Retinal pigment epithelial cell (primary cell): ENCODE measurements around the gene SRC.

Experiments
- DNase-seq: peaks from one replicate; pipeline ENCODE4 v3.0.0-alpha.2; 2010; ENCODE audit warnings: low read depth
- H3K4me3 ChIP-seq: 2 replicates; pipeline ENCODE4 v1.5.1; 2011; ENCODE audit warnings: mild to moderate bottlenecking, low read length, control low read depth, moderate library complexity
- TF ChIP-seq, protein P1 (sequence below): conservative IDR thresholded peaks from 2 replicates; pipeline ENCODE4 v1.5.1; 2011; ENCODE audit warnings: low read depth, low read length, control low read depth, inconsistent platforms

Gene SRC

DNA sequence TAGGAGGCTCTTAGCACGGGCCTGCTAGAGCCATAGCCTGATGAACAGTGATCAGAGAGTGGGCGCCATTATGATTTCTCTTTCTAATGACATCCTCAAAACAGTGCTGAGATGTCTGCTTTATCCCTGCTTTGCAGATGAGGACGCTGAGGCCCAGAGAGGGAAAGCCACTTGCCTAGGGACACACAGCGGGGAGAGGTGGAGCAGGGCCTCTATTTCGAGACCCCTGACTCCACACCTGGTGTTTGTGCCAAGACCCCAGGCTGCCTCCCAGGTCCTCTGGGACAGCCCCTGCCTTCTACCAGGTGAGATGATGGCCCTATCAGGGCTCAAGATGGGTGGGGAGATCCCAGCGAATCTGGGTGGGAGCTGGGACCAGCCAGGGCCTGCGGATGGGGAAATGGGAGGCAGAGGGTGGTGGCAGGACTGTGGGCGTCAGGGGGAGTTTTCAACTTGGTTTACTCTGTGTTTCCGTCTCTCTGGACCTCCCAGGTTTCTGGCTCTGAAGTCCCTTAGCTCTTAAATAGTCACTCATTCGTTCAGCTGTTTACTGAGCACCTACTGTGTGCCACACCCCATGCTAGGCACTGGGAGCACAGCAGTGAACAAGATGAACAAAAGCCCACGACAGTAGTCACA is 36.7 kb downstream of the SRC start:
- DNase-seq: no peak
- TF ChIP-seq, protein P1, sequence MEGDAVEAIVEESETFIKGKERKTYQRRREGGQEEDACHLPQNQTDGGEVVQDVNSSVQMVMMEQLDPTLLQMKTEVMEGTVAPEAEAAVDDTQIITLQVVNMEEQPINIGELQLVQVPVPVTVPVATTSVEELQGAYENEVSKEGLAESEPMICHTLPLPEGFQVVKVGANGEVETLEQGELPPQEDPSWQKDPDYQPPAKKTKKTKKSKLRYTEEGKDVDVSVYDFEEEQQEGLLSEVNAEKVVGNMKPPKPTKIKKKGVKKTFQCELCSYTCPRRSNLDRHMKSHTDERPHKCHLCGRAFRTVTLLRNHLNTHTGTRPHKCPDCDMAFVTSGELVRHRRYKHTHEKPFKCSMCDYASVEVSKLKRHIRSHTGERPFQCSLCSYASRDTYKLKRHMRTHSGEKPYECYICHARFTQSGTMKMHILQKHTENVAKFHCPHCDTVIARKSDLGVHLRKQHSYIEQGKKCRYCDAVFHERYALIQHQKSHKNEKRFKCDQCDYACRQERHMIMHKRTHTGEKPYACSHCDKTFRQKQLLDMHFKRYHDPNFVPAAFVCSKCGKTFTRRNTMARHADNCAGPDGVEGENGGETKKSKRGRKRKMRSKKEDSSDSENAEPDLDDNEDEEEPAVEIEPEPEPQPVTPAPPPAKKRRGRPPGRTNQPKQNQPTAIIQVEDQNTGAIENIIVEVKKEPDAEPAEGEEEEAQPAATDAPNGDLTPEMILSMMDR: no peak
- H3K4me3 ChIP-seq: no peak overlapping the region

DNA sequence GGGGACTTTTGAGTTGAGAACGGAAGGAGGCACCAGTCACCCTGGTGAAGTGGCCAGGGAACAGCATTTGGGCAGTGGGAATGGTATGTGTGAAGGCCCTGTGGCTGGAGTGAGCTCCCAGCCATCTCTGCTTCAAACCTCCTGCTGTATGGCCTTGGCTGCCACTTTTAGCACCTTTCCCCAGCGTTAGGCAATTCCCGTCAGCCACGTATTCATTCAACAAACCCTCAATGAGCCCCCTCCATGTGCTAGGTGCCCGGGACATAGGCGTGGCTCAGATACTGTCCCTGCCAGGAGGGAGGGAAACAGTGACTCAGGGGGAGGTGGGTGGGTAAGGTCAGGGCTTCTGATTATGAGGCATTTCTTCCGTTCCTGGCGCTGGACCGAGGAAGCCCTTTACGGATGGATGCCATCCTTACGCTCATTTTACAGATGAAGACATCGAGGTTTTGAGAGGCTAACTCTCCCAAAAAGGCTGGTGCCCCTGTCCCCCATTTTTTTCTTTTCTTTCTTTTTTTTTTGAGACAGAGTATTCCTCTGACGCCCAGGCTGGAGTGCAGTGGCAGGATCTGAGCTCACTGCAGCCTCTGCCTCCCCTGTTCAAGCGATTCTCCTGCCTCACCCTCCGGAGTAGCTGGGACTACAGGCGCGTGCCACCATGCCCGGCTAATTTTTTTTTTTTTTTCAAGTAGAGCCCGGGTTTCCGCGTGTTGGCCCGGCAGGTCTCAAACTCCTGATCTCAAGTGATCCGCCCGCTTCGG is 37.5 kb downstream of the SRC start:
- TF ChIP-seq, protein P1: no peak
- peak; percentile 31 for DNase-seq
- H3K4me3 ChIP-seq: no peak overlapping the region

DNA sequence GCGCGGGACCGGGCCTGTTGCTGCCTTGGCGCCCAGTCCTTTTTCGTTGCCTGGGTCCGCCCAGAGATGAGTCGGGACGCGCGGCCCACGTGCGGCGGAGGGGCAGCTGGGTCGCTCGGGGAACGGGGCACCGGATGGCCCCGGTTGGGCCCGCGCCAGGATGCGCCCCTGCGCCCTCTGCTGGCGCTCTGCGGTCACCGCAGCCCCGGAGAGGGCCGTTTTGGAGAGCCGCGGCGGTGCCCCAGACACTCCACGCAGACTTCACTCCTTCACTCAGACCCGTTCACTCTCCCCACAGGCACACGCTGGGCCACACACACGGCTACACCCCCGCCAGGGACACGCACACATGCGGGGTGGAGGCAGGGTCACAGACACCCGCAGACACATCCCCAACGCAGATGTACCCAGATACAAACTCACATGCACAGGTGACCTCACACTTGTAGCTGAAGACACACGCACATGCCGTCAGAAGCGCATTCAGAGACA is 38.8 kb downstream of the SRC start:
- TF ChIP-seq, protein P1: peak; percentile 80
- peak overlapping the region; percentile 22 for H3K4me3 ChIP-seq
- DNase-seq: no peak

DNA sequence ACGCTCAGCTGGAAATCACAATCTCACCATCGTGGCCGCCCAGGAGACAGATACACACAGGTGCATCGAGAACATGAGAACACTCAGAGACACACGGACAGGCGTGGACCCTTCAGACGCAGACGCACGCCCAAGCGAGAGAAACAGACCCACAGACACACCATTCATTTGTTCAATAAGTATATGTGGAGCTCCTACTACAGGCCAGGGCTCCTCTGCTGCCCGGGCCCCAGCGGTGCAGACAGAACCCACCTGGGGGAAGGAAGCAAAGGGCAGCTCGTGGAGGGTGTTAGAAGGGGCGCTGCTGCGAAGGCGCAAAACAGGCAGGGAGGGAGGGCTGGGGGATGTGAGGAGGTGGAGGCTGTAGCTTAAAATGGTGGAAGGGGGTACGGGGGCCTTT is 39.2 kb downstream of the SRC start:
- no peak overlapping the region for H3K4me3 ChIP-seq
- no peak for DNase-seq

DNA sequence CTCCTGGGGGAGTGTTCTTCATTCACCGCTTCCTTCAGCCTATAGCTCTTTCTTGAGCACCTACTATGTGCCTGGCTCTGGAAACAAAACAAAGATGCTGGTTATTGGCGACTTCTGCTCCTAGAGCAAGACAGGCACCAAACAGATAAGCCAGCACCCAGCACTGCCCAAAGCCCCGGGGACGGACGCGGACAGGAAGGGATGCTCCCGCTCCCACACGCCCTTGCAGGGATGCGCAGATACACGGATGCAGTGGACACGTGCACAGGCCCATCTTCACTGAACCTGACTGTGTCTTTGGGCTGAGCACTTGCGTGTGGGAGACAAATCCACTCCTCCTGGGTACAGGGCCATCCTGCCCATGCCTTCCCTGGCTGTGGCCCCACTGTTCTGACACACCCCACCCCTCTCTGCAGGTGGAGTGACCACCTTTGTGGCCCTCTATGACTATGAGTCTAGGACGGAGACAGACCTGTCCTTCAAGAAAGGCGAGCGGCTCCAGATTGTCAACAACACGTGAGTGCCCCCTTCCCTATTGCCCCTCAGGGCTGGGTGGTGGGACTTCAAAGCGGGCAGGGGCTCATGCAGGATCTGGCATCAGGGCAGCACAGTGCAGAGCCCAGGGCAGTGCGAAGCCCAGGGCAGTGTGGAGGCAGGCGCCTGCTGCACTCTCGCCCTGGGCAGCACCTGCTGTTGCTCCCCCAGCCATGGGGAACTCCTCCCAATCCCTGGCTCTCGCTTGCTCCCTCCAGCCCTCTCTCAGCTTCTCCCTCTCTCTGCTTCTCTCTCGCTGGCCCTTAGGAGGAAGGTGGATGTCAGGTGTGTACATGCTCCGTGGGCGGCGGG is 39.9 kb downstream of the SRC start:
- DNase-seq: no peak
- TF ChIP-seq, protein P1: no peak
- no peak overlapping the region for H3K4me3 ChIP-seq

More for the DNA sequence above, 39.2 kb downstream of the SRC start:
- TF ChIP-seq, protein P1: no peak

DNA sequence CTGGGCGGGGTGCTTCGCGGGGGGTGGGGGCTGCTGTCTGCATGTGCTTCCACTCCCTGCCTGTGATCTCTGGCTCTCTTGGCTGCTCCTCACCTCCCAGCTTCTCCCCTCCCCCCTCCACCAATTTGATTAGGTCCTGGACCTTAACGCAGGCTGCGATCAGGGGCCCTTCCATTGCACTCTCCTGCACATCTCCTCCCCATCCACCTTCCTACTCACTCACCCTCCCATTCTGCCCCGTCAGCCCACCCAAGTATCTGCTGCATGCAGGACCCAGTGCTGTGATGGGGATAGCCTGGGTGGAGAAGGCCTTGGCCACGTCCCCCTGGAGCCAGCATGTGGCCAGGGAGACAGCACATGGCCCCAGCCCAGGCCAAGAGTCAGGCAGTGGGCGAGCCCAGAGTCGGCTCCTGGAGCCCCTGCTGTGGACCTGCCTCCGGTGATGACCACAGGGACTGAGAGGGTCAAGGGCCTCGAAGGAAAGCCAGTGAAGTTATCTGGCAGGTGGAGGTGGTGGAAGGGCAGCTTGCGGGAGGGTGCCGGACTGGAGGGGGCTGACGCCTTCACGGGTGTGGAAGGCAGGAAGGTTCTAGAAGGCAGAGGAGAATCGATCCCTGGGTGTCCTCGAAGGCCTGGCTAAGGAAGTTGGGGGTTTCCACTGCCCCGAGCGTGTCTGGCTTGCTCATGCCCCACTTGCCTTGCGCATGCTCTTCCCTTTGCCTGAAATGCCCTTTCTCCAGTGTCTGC is 40.7 kb downstream of the SRC start:
- TF ChIP-seq, protein P1: no peak
- no peak overlapping the region for H3K4me3 ChIP-seq
- no peak for DNase-seq
